Amniotic epithelial cell (primary cell): Measurements from ENCODE around the gene EFHD2.
"Not testable (repeated sequence)": the region's sequence is repeated elsewhere in the genome, so short reads cannot be mapped to it uniquely, and the experiment has no call there.

Experiments used
- DNase-seq: peaks from one replicate; pipeline ENCODE4 v3.0.0-alpha.2; 2010; ENCODE audit warnings: low read depth

The EFHD2 gene

DNA sequence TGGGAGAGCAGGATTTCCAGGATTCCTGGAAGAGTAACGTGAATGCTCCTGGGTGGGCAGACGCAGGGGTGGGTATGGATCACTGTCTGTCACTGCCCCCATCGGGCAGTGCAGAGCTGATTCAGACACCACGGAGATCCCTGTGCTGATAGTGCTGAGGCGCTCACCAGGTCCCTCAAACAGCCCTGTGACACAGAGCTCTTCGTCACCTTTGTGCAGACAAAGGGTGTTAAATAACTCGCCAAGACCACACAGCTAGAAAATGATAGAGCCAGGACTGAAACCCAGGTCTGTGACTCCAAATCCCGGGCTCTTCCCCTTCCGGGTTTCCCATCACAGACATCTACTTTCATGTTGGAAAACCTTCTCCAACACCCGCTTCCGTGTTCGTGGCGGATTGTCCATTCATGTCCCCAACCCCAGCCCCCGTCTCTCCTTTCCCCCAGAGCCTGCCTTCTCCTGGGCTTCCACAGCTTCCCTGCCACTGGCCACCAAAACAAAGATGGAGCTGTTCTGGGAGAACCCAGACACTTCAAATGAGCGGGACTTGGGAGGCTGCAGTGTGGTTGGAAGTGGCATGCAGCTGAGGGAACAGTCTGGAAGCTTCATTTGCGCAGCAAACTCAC lies 2.6 kb downstream of the EFHD2 start:
- no peak for DNase-seq

DNA sequence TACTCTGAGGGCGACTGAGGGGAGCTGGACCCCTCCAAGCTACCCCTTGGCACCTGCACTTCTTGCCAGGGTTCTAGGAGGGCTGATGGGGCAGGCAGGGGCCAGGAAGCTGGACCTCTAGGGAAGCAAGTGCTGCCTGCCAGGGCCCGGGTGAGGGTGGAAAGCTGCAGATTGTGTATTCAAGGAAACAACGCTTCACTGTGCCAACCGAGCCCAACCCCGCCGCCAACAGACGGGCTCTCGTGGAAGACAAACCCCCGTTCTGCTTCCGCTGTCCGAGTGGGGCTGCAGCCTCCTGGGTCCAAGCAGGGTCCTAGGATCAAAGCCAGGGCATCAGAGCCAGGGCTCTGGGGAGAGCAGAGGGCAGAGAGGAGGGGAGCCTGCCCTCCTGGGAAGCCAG lies 3.2 kb downstream of the EFHD2 start:
- no peak for DNase-seq

DNA sequence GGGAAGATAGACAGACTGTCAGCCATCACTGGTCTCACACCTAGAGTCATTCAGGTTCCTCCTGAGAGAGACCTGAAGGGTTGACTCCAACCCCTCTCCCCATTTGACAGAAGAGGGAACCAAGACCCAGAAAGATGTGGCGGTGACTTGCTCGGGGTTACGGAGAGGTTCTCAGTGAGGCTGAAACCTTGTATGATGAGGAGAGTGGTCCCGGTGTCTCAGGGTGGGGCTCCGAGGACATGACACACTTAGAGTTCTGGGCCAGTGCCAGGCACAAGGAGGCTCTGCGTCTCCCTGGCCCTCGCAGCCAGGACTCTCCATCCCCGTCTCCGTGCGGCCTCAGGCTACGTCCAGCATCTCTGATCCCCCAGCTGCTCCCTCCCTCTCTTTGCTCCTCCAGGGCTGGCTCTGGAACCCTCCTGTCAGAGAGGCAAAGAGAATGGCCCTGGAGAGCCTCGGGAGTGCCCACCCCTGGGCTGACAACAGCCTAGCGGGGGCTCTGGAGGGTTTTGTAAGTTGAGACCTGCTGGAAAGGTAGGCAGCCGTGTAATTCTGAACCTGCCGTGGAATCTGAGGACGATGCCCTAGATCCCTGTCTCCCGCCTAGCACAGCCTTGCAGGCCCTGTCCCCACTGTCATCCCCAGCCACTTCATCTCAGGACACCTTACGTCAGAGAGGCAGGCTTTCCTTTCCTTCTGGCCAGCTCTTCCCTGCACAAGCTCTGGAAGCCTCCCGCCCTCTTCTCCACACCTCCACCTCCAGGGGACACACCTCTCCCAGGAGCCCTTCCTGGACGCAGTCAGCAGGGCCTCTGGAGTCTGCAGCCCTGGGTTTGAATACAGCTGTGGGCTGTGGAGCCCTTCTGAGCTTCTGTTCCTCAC lies 4.1 kb downstream of the EFHD2 start:
- no peak for DNase-seq

DNA sequence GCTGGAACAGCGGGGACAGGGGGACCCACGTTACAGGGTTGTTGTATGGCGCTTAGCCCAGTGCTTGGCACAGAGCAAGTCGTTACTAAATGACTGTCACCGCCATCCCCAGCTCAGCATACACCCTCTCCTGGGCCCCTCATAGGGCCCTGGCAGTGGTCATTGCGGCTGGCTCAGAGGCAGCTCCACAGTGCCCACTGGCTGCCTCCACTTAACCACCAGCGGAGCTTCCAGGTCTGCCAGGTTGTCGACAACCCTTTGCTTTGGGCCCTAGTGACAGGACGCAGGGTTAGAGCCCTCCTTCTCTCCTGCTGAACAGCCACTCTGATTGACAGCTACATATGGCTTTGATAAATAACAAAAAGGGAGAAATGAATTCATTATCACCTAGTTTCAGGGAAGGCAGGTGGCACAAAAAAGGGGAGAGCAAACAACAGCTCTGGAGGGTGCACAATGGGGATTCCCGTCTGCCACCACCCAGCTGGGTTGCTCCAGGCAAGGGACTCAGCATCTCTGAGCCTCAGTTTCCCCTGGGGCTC lies 4.8 kb downstream of the EFHD2 start:
- no peak for DNase-seq

- peak; percentile 75 for DNase-seq
Observed at GRCh38 chr1:15417059-15417934, 7.6 kb downstream of the EFHD2 start.

- DNase-seq = peak; percentile 45
Observed at GRCh38 chr1:15418806-15419515, 9.3 kb downstream of the EFHD2 start.

GRCh38 chr1:15420853-15421465 lies 11.3 kb downstream of the EFHD2 start:
- no peak for DNase-seq

DNA sequence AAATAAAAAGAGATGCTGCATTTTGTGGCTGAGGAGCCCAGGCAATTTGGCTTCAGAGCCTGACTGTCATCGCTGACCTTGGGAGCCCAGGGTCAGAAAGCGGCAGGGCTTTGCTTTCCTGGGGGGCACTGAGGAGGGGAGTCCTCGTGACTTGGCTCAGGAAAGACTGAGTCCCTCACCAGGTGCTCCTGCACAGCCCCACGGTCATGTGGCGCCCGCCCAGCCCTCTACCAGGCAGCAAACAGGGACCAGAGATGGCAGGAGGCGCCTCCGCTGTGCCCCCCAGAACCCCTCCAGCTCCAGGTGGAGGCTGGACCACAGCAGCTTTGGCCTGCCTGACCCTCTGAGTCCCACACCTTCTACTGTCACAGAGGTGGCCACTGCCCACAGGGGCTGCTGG lies 13.2 kb downstream of the EFHD2 start:
- DNase-seq = no peak

- no peak for DNase-seq
Observed at GRCh38 chr1:15423355-15424077, 13.8 kb downstream of the EFHD2 start.

- DNase-seq = no peak
Observed at GRCh38 chr1:15424146-15424667, 14.5 kb downstream of the EFHD2 start.

- no peak for DNase-seq
Observed at GRCh38 chr1:15424981-15425380, 15.3 kb downstream of the EFHD2 start.

- DNase-seq = no peak
Observed at GRCh38 chr1:15425521-15425920, 15.8 kb downstream of the EFHD2 start.

DNA sequence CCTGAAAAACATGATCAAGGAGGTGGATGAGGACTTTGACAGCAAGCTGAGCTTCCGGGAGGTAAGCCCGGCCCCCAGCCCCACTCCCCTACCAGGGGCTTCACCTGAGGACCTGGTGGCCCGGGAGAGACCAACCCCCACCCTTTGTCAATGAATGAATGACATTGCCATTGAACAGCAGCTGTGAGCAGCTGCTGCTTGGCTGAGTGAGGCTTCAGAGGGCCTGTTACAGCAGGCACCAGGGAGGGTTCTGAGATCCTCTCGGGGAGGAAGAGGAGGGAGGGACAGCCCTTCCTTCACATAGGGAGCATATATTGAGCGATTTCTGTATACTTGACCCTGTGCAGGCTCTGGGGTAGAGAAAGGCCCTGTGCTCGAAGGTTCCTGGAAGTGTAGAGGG lies 16.3 kb downstream of the EFHD2 start:
- DNase-seq = no peak

- DNase-seq = peak; percentile 69
Observed at GRCh38 chr1:15426492-15427279, 17.0 kb downstream of the EFHD2 start.

- no peak for DNase-seq
Observed at GRCh38 chr1:15427280-15427666, 17.6 kb downstream of the EFHD2 start.

- DNase-seq = not testable (repeated sequence)
Observed at GRCh38 chr1:15428252-15428651, 18.6 kb downstream of the EFHD2 start.

- no peak for DNase-seq
Observed at GRCh38 chr1:15428815-15429435, 19.2 kb downstream of the EFHD2 start.

DNA sequence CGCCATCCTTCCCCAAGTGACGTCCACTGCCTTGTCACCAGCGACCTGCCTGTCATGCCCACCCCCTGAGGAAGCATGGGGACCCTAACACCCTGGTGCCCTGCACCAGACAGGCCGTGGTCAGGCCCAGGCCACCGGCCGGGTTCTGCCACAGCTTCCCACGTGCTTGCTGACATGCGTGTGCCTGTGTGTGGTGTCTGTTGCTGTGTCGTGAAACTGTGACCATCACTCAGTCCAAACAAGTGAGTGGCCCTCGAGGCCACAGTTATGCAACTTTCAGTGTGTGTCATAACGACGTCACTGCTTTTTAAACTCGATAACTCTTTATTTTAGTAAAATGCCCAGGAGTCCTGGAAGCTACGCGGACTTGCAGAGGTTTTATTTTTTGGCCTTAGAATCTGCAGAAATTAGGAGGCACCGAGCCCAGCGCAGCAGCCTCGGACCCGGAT lies 20.0 kb downstream of the EFHD2 start:
- peak; percentile 42 for DNase-seq
